Right lung (tissue), 5 donors: ENCODE measurements around the gene CFAP97D2. TPM values are rescaled to one million over a fixed set of nuclear protein-coding genes. Genes with fewer than 3 reads are reported as not detected.
"Not testable (repeated sequence)": the region's sequence is repeated elsewhere in the genome, so short reads cannot be mapped to it uniquely, and the experiment has no call there.

Experiments
- DNase-seq, 2 donors: peaks; one replicate each; pipeline ENCODE4 v3.0.0-alpha.2; 2013
- polyA plus RNA-seq, 5 donors: library from polyadenylated mRNA; unstranded; fragments of 120-200 nt; gene quantifications; one replicate each; pipeline versions ENCODE4 v1.2.1 to v1.2.3, GENCODE V29; 2013; ENCODE audit warnings: inconsistent platforms in 1 of 5, low replicate concordance in 1 of 5; ENCODE audit not compliant: insufficient read length in 5 of 5, insufficient read depth in 1 of 5

The CFAP97D2 gene
- polyA plus RNA-seq, 5 donors = 0.68 to 1.1 (median 0.90) TPM; not detected in 1

DNA sequence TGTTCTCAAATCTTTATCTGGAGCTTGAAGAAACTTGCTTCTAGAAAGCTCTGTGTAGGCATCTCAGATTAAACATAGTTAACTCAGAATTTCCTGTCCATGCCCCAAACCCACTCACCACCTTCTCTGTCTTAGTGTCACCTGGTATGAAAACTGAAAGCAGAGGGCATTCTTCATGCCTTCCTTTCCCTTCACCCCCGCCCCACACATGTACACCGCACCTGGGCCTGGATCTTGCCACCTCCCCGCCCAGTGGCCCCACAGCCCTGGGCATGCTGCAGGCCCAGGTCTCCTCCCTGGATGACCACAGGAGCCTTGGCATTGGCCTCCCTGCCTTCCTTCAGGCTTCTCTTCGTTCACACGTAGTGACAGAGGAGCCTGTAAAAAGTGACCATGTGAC, 15.8 kb downstream of the CFAP97D2 start:
- DNase-seq = no peak

DNA sequence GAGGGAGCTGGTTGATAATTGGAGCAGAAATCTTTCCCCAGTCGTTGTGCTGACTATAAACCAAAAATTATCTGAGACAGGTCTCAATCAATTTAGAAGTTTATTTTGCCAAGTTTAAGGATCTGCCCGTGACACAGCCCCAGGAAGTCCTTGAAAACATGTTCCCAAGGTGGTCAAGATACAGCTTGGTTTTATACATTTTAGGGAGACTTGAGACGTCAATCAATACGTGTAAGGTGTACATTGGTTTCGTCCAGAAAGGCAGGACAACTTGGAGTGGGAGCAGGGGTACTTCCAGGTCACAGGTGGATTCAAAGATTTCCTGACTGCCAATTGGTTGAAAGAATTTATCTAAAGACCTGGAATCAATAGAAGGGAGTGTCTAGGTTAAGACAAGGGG, 17.6 kb downstream of the CFAP97D2 start:
- DNase-seq = no peak

GRCh38 chr13:114198556-114198955, 19.5 kb downstream of the CFAP97D2 start:
- DNase-seq = no peak

- not testable (repeated sequence) for DNase-seq
These were observed 20.5 kb downstream of the CFAP97D2 start for GRCh38 chr13:114199526-114199925.

DNA sequence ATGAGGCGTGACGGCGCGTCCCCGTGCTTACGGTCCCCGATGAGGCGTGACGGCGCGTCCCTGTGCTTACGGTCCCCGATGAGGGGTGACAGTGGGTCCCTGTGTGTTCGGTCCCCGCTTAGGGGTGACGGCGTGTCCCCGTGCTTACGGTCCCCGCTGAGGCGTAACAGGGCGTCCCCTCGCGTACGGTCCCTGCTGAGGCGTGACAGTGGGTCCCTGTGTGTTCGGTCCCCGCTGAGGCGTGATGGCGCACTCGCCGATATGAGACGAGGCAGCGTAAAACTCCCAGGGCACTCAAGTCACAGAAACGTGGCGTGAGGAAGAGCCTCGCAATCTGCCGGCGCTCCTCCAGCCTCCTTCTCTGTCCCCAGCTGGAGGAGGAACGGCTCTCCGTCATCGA, 20.9 kb downstream of the CFAP97D2 start:
- DNase-seq = no peak

GRCh38 chr13:114200399-114200911, 21.4 kb downstream of the CFAP97D2 start:
- no peak for DNase-seq

GRCh38 chr13:114202581-114202980, 23.5 kb downstream of the CFAP97D2 start:
- DNase-seq = no peak

- DNase-seq = no peak
These were observed 24.5 kb downstream of the CFAP97D2 start for GRCh38 chr13:114203536-114203935.

DNA sequence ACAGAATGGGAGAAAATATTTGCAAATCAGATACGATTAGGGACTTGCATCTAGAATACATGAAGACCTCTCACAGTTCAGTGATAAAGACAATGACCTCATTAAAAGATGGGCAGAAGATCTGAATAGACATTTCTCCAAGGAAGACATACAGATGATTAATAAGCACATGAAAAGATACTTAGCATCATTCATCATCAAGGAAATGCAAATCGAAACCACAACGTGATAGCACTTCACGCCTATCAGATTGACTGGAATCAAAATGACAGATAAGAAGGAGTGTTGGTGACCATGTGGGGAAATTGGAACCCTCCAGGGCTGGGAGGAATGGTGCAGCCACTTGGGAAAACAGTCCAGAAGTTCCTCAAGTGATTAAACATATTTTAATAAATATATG, 25.8 kb downstream of the CFAP97D2 start:
- no peak for DNase-seq

- no peak for DNase-seq
These were observed 29.1 kb downstream of the CFAP97D2 start for GRCh38 chr13:114208134-114208533.

DNA sequence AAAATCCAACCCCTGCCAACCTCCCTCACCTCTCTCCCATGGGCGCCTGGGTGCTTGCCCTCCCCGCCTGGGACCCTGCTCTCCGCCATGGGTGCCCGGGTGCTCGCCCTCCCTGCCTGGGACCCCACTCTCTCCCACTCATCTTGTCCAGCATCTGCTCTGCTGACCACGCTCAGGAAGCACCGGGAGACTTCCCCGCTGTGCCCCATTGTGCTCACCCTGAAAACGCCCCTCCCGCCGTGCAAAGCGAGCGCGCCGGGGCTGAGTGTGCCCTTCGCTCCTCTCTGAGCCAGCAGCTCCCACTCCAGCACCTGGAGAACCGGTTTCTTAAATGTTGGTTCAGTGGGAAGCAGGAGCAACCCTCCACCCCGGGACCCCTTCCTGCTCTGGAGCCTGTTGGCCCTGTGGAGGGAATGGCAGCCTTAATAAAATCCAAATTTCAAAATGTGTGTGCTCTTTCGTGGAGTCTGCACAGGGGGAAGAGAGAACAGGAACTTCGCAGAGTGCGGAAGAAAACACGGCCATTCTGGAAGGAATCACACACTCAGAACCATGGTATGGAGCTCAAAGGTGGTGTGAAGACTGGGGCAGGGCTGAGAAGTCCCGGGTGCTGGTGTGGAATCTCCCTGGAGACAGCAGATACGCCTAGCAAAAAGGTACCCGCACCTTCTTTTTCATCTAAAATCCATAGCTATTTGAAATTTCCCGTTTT, 32.5 kb downstream of the CFAP97D2 start:
- DNase-seq = peak in 1 of 2 donors; percentile 42

DNA sequence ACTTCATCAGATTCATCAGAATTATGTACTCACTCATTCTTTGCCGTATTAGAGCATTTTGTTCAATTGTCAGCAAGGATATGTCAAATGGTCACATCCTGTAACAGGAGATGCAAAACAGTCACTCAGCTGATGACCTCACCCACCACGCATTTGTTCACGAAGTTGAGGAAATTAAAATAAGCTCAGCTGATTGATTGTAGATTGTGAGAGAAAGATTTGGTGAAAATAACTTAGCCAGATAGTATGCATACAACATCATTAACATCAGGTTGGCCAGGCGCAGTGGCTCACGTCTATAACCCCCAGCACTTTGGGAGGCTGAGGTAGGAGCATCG, 33.1 kb downstream of the CFAP97D2 start:
- DNase-seq = no peak

GRCh38 chr13:114213980-114214379, 34.9 kb downstream of the CFAP97D2 start:
- no peak for DNase-seq

DNA sequence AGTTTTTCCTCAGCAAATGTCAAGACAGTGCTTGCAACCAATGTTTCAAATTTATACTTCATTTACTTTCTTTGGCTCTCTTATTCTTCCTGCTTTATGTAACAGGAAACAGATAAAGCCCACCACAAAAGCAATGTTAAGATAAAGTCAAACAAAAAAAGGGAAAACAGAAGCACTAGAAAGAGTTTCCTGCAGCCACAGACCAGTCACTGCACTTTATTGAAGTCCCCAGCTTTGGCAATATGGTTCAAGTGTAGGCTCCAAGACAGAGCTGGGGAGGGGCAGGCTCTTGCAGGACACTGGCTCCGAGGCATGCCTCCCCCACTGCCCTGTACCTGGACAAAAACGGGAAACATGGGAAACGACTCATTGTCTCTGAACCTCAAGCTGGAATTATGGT, 40.3 kb downstream of the CFAP97D2 start:
- DNase-seq = no peak

GRCh38 chr13:114222461-114222968, 43.5 kb downstream of the CFAP97D2 start:
- peak in 1 of 2 donors; percentile 21 for DNase-seq

- DNase-seq = no peak
These were observed 45.1 kb downstream of the CFAP97D2 start for GRCh38 chr13:114224201-114224600.

DNA sequence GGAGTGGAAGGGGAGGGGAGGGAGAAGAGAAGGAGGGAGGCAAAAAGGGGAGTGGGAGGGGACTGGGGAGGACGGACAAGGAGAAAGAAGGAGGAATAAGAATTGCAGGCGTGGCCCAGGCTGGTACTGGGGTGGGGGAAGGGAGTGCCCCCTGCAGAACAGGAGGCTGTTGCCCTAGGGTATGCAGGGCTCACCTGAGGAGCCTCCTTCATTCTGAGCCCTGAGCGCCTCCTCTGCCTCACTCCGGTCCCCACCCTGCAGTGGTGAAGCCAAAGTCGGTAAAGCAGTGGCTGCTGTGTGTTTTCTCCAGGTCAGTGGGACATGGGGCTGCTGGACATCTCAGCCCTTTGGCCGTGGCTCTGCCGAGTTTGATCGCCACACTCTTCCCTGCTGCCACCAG, 46.6 kb downstream of the CFAP97D2 start:
- DNase-seq = no peak

DNA sequence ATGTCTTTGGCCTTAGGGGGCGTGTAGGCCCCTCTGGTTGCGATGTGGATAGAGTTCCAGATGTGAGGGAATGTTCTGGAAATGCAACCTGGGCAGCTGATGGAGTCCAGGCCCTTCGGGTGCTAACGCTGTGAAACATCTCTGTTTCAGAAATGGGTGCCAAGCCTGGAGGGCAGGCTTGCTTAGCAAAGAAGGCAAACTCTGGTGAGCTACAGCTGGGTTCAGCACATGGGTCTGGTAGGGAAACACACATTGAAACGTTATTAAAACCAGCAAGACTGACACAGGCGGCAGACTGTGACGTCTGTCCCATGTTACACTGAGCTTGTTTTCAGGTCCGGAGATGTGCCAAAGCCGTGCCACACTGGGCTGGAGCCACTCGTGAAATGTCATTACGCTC, 47.0 kb downstream of the CFAP97D2 start:
- no peak for DNase-seq

GRCh38 chr13:114226699-114227323, 47.8 kb downstream of the CFAP97D2 start:
- peak; percentile 68 to 81 for DNase-seq

GRCh38 chr13:114227528-114227927, 48.5 kb downstream of the CFAP97D2 start:
- DNase-seq = no peak

GRCh38 chr13:114228176-114228575, 49.1 kb downstream of the CFAP97D2 start:
- no peak for DNase-seq

DNA sequence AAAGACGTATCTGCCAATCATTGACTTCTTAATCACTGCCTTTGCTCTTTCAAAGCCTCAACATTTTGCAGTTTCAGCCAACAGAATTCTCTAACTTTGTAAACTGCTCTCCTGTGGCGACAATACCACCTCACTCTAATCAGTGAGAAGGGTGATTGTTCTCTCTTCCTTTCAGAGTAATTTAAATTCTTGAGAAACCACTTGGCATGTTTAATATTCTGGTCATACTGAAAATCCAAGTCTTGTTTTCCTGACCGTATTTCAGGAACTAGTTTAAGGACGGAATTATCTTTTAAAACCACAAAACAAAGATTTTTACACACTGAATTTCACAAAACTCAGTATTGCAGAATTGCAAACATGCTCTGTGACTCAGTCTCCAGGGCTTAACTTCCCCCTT, 50.4 kb downstream of the CFAP97D2 start:
- DNase-seq = no peak

GRCh38 chr13:114230117-114230516, 51.1 kb downstream of the CFAP97D2 start:
- no peak for DNase-seq
